HepG2 (cell line): ENCODE measurements around the gene TIAM2. TPM values are rescaled to one million over a fixed set of nuclear protein-coding genes. Genes with fewer than 3 reads are reported as not detected.

Experiments used
- ATAC-seq: fragments of 200-7000 bp; cut with Tn5 transposase; 3 replicates; pipeline ENCODE4 v1.9.1; 2020; ENCODE audit warnings: mild to moderate bottlenecking, moderate library complexity
- BruUV-seq: library from RNA; stranded (reverse); fragments of 400-500 nt; replicated peaks from 2 replicates; lab custom pipeline; 2021; lab: Mats Ljungman, UMichigan
- CTCF ChIA-PET: fragments of 300-600 bp; formaldehyde crosslinking; extraction: SDS; loops from one replicate; lab custom pipeline; 2021; ENCODE audit warnings: low total read pairs, inconsistent platforms, low intra/inter-chr PET ratio; lab: Yijun Ruan, JAX
- POLR2A ChIA-PET: fragments of 350-600 bp; sonication (Branson Sonifier 250); formaldehyde crosslinking; loops from one replicate; lab custom pipeline; 2020; ENCODE audit warnings: antibody characterized with exemption, inconsistent platforms; lab: Yijun Ruan, JAX
- DNase-seq: peaks from one replicate; pipeline ENCODE4 v3.0.0-alpha.2; 2015; ENCODE audit warnings: low spot score
- FAIRE-seq: peaks from 3 replicates; lab custom pipeline; 2011; peaks lifted over from hg19 to GRCh38; lab: Jason Lieb, UNC
- H2AFZ ChIP-seq: one replicate; pipeline ENCODE4 v1.6.1; 2011; ENCODE audit warnings: low read length, inconsistent platforms
- H3K27ac ChIP-seq: fragments of 300-600 bp; 3 replicates; pipeline ENCODE4 v1.8.0; 2011; ENCODE audit warnings: mixed run types, mild to moderate bottlenecking, mixed read lengths, low read length, inconsistent platforms; ENCODE audit not compliant: insufficient read depth; ENCODE audit errors: extremely low read length
- H3K27me3 ChIP-seq, 2 experiments: fragments of 200-600 bp in 1 of 2; 2 replicates in 1 of 2; 3 replicates in 1 of 2; pipeline versions ENCODE4 v1.6.0 to v1.8.0; 2011; ENCODE audit warnings: low read length in 2 of 2, mild to moderate bottlenecking in 2 of 2, moderate library complexity in 2 of 2, inconsistent platforms in 1 of 2; ENCODE audit not compliant: insufficient read depth in 2 of 2, control insufficient read depth in 1 of 2
- H3K36me3 ChIP-seq, 2 experiments: fragments of 200-600 bp in 1 of 2; replicated peaks in 1 of 2; 2 replicates in 1 of 2; 3 replicates in 1 of 2; pipeline versions ENCODE4 v1.5.1 to v1.8.0; 2011; ENCODE audit warnings: low read length in 2 of 2, inconsistent platforms in 1 of 2; ENCODE audit not compliant: insufficient read depth in 2 of 2, control insufficient read depth in 1 of 2
- H3K4me1 ChIP-seq: 2 replicates; pipeline ENCODE4 v1.5.1; 2012; ENCODE audit warnings: low read length, inconsistent platforms; ENCODE audit not compliant: insufficient read depth
- H3K4me2 ChIP-seq: 2 replicates; pipeline ENCODE4 v1.6.0; 2011; ENCODE audit warnings: low read depth, low read length, inconsistent platforms
- H3K4me3 ChIP-seq, 3 experiments: fragments of 200-600 bp in 1 of 3; sonication (generic), shearing (Covaris generic) in 1 of 3; replicated peaks in 1 of 3; 2 replicates each; pipeline ENCODE4 v1.5.1; 2011 to 2016; ENCODE audit warnings: low read length in 3 of 3, inconsistent platforms in 2 of 3, low read depth in 2 of 3, mild to moderate bottlenecking in 2 of 3, control low read depth in 1 of 3, mixed read lengths in 1 of 3; ENCODE audit not compliant: insufficient read depth in 1 of 3
- H3K79me2 ChIP-seq: one replicate; pipeline ENCODE4 v1.6.1; 2011; ENCODE audit warnings: low read length, inconsistent platforms; ENCODE audit not compliant: insufficient read depth
- H3K9ac ChIP-seq: 2 replicates; pipeline ENCODE4 v1.6.0; 2011; ENCODE audit warnings: mild to moderate bottlenecking, low read depth, low read length, inconsistent platforms; ENCODE audit not compliant: insufficient read depth
- H3K9me3 ChIP-seq: 2 replicates; pipeline ENCODE4 v1.5.1; 2012; ENCODE audit warnings: mild to moderate bottlenecking, low read length
- H4K20me1 ChIP-seq: 2 replicates; pipeline ENCODE4 v1.6.0; 2011; ENCODE audit warnings: inconsistent platforms, mild to moderate bottlenecking, low read length, moderate library complexity; ENCODE audit not compliant: insufficient read depth
- NFIC ChIP-seq: IDR thresholded peaks from 2 replicates; pipeline ENCODE4 v1.6.1; 2012; ENCODE audit warnings: mild to moderate bottlenecking, low read length, inconsistent platforms
- ZNF20 ChIP-seq: sonication (generic); formaldehyde crosslinking; IDR thresholded peaks from 2 replicates; pipeline ENCODE4 v1.4.0; 2020; ENCODE audit warnings: mild to moderate bottlenecking, moderate library complexity, missing genetic modification reagents
- ZNF562 ChIP-seq: sonication (generic); formaldehyde crosslinking; IDR thresholded peaks from 2 replicates; pipeline ENCODE4 v1.8.0; 2022; ENCODE audit warnings: missing genetic modification reagents, borderline replicate concordance
- ZNF768 ChIP-seq: sonication (generic); formaldehyde crosslinking; IDR thresholded peaks from 2 replicates; pipeline ENCODE4 v1.4.0; 2020; ENCODE audit warnings: missing genetic modification reagents
- WGBS: methylation state at CpG from one replicate; pipeline ENCODE4 v1.1.6; 2017; ENCODE audit warnings: low lambda C conversion rate; 5-methylcytosine and 5-hydroxymethylcytosine counted together
- in situ Hi-C: cut with HindIII; loops from 2 replicates; pipeline ENCODE4 v1.10.0; 2017; ENCODE audit warnings: low pct_unique_long_range_greater_than_20kb; ENCODE audit not compliant: extremely low pct_ligation_motif_present
- intact Hi-C: fragments of 100-400 bp; cut with micrococcal nuclease; formaldehyde crosslinking; loops from one replicate; pipeline ENCODE4 v1.10.0; 2022; ENCODE audit not compliant: unreplicated experiment
- polyA plus RNA-seq, 8 experiments: library from polyadenylated mRNA; depleted of rRNA in 3 of 8; stranded (reverse) in 7 of 8; unstranded in 1 of 8; fragments of >200 nt; fragmentation: Illumina TruSeq in 4 of 8; extraction: Trizol in 4 of 8; gene quantifications; 2 replicates each; pipeline versions ENCODE4 v1.2.1 to v1.2.3, GENCODE V29; 2011 to 2016; ENCODE audit warnings: low read depth in 4 of 8, missing spikeins in 1 of 8, mixed read lengths in 1 of 8; ENCODE audit not compliant: insufficient read depth in 1 of 8
- total RNA-seq, 5 experiments: library from RNA; depleted of rRNA; stranded (reverse); fragments of >200 nt; fragmentation: Illumina TruSeq; extraction: Trizol; gene quantifications; 2 replicates each; pipeline ENCODE4 v1.2.3, GENCODE V29; 2016; ENCODE audit warnings: low read depth in 1 of 5
- TF ChIP-seq, protein P1 (sequence below): sonication (generic); formaldehyde crosslinking; conservative IDR thresholded peaks from 2 replicates; pipeline ENCODE4 v1.4.0; 2020; ENCODE audit warnings: missing genetic modification reagents
- TF ChIP-seq, protein P2 (sequence below): sonication (generic); formaldehyde crosslinking; IDR thresholded peaks from 2 replicates; pipeline ENCODE4 v1.4.0; 2020; ENCODE audit warnings: mild to moderate bottlenecking, missing genetic modification reagents

The TIAM2 gene
- total and polyA plus RNA-seq, 2 of the 13 experiments (the other 11 are each of a cell fraction or from before 2014, with no cell fraction given) = 4.1 to 4.5 TPM

DNA sequence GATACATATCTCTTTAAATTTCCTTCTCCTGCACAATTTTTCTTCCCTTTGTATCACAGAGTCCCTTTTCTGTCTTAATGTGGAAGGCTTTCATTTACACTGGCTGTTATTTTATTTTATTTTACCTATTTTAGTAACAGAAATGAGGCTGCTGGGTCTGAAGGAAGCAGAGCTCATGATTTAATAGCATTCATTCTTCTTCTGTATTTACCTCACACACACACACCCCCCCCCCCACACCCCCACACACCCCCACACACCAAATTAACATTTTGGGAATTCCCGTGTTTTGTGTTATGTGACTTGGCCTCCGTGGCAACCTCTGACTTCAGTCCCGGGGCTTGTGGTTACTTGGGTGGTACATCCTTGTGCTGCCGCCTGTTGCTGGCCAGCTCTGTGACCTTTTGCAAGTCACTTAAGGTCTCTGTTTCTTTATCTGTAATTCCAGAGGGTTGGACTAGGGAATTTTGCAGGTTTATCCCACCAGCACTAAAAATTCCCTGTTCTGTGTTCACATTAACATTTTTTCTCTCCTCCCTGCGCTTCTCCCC, 108.8 kb downstream of the TIAM2 start:
- H3K9ac ChIP-seq = no peak overlapping the region
- no peak for DNase-seq
- no peaks in the 10 kb centered on the region for H4K20me1 ChIP-seq
- H3K4me3 ChIP-seq = no peak overlapping the region
- CTCF ChIA-PET = no interaction called here
- no peak for FAIRE-seq
- H3K27ac ChIP-seq = no peak overlapping the region
- intact Hi-C loops (no loop called here), in situ Hi-C loops (no loop called here)
- TF ChIP-seq, protein P1, sequence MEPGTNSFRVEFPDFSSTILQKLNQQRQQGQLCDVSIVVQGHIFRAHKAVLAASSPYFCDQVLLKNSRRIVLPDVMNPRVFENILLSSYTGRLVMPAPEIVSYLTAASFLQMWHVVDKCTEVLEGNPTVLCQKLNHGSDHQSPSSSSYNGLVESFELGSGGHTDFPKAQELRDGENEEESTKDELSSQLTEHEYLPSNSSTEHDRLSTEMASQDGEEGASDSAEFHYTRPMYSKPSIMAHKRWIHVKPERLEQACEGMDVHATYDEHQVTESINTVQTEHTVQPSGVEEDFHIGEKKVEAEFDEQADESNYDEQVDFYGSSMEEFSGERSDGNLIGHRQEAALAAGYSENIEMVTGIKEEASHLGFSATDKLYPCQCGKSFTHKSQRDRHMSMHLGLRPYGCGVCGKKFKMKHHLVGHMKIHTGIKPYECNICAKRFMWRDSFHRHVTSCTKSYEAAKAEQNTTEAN (CRISPR knock-in tag) = no peak
- TF ChIP-seq NFIC (no peak), ZNF562 (CRISPR knock-in tag) (no peak), ZNF20 (CRISPR knock-in tag) (no peak), ZNF768 (CRISPR knock-in tag) (peak; percentile 28; the same call in 1 of the 2 replicates)
- TF ChIP-seq, protein P2, sequence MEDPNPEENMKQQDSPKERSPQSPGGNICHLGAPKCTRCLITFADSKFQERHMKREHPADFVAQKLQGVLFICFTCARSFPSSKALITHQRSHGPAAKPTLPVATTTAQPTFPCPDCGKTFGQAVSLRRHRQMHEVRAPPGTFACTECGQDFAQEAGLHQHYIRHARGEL = no peak
- H3K79me2 ChIP-seq = no peaks in the 10 kb centered on the region
- no peaks in the 10 kb centered on the region for H3K27me3 ChIP-seq
- ATAC-seq = no peak
- no peak overlapping the region for H2AFZ ChIP-seq
- WGBS = 46% methylated on average over 5 of the region's 5 CpGs
- H3K4me1 ChIP-seq = no peaks in the 10 kb centered on the region
- BruUV-seq = no TSS peak
- no peaks in the 10 kb centered on the region for H3K36me3 ChIP-seq
- H3K9me3 ChIP-seq = no peaks in the 10 kb centered on the region
- no peak overlapping the region for H3K4me2 ChIP-seq
- POLR2A ChIA-PET = no interaction called here
